Stimulated activated CD8-positive, alpha-beta memory T cell treated with anti-CD3 and anti-CD28 coated beads, Interleukin-12 subunit alpha, Interleukin-12 subunit beta, amount 100 ng/mL, for 1 hour (primary cell): ENCODE results near the gene EIF1.
"Not testable (repeated sequence)": the region's sequence is repeated elsewhere in the genome, so short reads cannot be mapped to it uniquely, and the experiment has no call there.

Experiments
- DNase-seq: peaks from one replicate; pipeline ENCODE4 v3.0.0-alpha.2; 2020; ENCODE audit warnings: low read depth

Gene EIF1

DNA sequence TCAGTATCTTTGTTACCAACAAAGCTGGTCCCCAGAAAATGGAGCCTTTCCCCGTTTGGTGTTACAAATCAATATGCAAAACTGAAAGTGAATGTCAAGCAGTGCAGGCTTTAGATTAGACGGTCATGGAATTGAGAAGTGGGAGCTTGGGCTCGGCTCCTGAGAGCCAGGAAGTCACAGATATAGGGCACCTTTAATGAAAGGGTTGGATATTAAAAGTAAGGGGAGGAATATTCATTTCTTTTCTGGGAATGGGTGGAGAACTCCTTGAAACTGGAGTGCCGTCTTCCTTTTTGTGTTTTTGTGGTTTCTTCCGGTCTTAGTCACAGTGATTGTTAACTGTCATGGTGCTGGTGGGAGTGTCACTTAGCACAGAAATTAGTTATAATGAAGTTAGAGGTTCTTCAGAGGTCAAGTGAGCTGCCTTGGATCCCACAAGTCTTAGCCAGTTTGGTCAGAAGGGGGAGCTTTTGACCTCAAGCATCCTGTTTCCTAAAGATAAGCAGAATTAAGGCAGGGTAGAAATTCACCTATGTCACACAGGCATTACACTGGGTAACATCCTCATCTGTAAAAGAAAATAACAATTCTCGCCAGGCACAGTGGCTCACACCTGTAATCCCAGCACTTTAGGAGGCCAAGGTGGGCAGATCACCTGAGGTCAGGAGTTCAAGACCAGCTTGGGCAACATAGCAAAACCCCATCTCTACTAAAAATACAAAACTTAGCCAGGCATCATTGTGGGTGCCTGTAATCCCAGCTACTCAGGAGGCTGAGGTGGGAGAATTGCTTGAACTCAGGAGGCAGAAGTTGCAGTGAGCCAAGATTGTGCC is 9.6 kb upstream of the EIF1 start:
- DNase-seq = no peak

DNA sequence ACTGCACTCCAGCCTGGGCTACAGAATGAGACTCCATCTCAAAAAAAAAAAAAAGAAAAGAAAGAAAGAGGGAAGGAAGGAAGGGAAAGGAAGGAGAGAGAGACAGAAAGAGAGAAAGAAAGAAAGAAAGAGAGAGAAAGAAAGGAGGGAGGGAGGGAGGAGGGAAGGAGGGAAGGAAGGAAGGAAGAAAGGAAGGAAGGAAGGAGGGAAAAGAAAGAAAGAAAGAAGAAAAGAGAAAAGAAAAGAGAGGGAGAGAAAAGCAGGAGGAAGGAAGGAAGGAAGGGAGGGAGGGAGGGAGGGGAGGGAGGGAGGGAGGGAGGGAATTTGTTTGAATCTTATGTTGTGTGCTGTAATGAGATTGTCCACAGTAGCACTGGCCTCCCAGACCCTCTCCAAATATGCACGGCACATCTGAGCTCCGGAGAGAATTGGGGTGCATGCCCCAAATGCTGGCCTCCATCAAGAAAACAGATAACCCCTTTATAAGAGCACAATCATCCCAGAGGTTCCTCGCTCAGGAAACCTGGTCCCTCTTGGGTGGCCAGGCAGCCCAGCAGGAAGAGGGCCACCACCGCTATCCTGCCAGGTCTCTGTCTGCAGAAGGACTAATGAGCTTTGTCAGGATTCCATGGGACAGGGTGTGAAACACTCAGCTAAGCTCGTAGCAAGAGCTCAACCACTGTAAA is 8.8 kb upstream of the EIF1 start:
- DNase-seq = no peak

DNA sequence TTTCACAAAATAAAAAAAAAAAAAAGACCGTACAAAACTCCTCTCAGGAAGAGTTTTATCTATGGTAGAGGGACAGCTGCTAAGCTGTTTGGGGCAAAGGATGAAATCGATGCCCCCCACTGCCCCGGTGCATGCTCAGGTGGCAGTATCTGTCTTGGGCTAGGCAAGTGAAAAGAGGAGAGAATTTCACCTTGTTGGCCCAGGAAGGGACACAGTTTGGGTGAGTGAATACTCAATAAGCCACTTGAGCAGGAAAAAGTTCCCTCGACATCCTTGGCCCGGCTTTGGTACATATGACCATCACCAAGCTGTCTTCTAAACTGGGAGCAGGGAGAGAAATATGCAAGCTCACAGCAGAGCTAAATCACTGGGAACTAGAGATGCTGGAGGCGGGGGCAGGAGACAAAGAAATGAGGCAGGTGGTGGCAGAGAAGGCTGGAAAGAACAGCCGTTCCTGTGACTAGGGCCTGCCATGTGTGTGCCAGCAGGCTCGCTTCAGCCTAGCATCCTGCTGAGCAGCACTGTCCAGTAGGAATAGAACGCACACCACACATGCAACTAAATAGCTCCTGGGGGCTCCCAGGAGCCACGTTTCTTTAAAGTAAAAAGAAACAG is 8.2 kb upstream of the EIF1 start:
- DNase-seq = no peak

DNA sequence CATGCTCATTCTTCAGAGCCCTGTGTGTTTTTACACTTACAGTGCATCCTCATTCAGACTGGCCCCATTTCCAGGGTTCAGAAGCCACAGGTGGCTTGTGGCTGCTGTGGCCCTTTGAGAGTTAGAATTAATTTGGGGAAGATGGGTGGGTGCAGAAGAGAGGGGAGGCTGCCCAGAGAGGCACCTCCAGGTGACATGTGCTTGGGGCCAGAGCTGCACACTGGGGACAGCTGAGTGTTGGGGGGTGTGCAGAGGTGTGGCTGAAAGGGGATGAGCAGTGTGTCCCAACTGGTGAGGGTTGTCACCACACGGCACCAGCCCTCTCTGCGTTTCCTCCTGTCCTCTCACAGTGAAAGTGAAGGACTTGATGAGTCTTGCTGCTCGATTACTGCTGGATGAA is 6.9 kb upstream of the EIF1 start:
- no peak for DNase-seq

DNA sequence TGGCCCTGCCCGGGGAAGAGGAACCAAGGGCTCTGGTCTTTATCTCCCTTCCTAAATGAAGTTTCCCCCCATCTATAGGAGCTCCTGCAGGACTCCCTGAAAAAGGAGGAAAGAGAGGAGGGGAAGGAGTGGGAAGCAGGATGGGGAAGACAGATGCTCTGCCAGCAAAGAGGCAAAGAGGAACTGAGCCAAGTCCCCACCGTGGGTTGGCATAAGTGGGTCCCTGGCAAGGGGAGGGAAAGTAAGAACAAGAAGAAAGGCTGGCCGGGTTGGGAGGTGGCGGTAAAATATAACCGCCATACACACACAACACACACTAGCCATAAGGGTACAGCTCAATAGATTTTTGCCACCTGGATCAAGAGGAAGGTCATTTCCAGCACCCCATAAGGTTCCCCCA is 6.1 kb upstream of the EIF1 start:
- DNase-seq = no peak

DNA sequence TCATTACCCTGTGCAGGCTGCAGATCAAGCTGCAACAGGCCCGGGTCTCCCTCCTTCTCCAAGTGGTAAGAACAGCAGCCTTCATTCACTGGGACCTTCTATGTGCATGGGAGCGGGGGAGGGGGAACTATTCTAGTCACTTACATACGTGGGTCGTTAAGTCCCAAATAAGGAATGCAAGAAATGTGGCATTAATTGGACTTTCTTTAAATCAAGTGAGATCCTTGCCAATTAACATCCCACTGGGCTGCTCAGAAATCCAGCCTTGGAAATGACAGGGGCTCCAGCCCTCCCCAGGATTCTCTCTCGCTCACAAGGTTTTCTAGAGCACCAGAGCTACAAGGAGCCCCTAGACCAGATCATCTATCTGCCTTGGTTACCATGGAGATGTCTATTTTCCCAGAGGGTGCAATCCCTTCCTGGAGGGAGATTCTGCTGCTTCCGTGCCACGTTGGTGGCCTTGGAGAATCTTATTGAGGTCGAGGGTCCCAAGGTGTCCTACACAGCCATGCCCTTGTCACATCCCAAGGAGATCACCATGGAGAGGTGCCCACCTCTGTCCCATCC is 5.2 kb upstream of the EIF1 start:
- no peak for DNase-seq

DNA sequence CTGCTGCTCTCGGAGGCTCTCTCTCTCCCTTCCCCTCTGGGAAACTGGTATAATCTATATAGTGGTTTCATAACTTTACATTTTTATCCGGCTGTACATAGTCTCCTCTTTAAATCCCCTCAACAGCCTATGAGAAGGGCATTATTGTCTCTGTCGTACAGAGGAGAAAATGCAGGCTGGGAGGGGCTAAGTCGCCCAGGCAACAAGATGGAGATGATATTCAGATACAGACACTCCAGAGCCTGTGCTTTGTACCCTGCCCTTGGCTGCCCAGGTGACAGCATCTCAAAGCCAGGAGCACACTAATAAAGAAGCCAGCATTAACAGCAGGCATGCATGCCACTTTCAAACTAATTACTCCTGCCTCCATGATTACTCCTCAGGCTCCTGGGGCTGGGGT is 4.7 kb upstream of the EIF1 start:
- DNase-seq = no peak

DNA sequence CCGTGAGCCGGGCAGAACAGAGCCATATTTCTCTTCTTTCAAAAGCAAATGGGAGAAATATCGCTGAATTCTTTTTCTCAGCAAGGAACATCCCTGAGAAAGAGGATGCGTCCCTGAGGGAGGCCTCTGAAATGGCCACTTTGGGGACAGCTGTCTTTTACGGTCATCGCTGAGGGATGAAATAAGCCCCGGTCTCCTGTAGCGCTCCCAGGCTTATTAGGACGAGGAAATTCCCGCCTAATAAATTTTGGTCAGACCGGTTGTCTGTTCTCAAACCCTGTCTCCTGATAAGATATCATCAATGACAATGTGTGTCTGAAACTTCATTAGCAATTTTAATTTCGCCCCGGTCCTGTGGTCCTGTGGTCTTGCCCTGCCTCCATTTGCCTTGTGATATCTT is 2.9 kb upstream of the EIF1 start:
- not testable (repeated sequence) for DNase-seq

DNA sequence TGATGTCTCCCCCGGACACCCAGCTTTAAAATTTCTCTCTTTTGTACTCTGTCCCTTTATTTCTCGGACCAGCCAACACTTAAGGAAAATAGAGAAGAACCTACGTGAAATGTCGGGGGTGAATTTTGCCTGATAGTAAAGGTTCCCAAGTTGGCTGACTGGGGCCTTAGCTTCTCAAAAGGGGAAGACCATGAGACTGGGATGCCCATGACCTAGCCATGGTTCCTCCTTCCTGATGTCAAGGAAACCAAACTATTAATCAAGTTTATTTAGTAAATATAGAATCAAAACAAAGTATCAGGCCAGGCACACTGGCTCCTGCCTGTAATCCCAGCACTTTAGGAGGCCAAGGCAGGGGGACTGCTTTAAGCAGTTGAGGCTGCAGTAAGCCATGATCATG is 2.4 kb upstream of the EIF1 start:
- DNase-seq = no peak

DNA sequence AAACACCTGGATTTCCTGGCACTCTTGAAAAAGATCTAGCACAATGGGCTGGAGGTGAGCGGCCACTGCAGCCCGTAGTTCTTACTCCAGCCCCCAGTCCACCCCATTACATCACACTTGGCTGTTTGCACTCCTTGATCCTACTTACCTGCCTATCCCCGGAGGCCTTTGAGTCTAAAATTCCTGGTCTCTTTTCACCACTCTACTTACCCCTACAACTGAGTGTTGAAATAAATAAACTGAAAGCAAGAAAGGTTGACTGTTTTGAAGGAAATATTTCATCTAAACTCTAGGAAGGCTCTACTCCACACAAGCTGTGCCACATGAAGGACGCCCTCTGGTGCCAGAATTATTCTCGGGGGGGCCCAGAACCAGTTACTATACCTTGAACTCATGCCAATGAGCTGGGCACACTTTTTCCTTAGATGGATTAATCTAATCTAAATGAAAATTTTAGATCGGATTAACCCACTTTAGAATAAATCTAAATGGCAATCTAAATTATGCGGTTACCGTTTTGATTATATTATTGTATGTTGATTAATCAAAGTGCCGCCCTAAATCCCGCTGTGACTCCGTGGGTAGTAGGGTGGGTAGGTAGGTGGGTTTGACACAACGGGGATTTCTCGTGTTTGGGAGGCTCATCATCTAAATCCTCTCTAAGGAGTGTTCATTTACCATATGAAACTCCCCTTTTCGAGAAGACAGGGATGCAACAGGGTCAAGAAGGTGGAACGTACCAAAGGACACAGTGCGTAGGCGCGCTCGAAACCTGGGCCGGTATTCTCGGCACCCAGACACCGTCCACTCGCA is 651 bp upstream of the EIF1 start:
- peak; percentile 45 for DNase-seq

DNA sequence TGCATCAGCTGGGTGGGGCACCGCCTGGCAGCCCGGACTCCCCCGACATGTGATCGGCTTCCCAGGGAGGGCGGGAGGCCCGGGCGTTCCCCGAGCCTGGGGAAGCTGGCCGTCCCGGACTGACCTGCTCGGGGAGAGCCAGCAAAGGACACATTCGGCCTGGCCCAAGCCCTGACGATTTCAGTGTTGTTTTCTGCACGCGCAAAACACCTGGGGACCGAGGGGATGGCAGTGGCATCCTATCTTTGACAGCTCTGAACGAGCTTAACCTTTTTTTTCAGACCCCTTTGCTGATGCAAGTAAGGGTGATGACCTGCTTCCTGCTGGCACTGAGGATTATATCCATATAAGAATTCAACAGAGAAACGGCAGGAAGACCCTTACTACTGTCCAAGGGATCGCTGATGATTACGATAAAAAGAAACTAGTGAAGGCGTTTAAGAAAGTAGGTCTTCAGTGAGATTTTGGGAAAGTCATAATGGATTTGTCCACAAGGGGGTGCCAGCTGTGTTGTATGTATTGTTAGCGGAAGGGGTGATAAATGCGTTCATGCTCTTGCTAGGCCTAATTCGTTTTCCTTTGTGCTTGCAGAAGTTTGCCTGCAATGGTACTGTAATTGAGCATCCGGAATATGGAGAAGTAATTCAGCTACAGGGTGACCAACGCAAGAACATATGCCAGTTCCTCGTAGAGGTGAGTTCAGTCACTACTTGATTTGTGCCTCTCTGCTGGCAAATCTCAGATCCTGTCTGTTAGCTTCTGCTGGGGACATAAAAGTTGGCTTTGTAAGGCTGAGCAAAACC is 1.0 kb downstream of the EIF1 start:
- no peak for DNase-seq

DNA sequence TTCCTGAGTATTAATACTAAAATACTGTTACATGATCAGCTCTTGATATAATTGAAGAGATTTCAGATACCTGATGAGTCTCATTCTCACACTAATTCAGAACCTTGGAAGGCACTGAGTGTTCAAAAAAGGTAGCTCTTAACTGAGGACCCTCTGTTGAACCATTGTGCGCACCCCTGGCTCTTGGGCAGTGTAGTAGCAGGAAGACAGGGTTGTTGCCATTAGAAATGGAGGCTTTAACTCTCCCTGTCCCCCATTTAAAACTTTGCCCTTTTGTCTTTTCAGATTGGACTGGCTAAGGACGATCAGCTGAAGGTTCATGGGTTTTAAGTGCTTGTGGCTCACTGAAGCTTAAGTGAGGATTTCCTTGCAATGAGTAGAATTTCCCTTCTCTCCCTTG is 1.8 kb downstream of the EIF1 start:
- DNase-seq = no peak

DNA sequence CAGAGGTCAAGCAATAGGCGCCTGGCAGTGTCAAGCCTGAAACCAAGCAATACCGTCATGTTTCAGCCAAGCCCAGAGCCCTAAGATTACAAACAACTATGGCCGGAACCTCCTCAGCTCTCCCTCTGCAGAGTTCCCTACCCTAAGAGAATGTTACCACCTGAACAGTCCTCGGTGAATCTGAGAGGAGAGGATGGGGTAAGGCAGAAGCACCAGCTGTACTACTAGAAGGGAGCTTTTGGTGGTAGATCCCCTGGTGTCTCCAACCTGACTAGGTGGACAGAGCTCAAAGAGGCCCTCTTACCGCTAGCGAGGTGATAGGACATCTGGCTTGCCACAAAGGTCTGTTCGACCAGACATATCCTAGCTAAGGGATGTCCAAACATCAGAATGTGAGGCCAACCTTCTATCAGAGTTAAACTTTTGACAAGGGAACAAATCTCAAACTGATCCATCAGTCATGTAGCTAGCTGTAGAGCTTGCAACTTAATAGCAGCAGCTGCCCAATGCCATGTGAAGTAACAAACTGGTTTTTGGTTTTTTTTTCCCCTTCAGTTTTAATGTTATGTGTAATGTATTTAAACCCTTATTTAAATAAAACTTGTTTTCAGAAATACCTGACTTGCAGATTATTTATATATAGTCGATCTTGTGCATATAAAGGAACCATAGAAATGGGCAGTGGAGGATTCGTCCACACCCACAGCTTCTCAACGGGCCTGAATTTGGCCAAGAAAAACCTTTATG is 2.5 kb downstream of the EIF1 start:
- DNase-seq = no peak

DNA sequence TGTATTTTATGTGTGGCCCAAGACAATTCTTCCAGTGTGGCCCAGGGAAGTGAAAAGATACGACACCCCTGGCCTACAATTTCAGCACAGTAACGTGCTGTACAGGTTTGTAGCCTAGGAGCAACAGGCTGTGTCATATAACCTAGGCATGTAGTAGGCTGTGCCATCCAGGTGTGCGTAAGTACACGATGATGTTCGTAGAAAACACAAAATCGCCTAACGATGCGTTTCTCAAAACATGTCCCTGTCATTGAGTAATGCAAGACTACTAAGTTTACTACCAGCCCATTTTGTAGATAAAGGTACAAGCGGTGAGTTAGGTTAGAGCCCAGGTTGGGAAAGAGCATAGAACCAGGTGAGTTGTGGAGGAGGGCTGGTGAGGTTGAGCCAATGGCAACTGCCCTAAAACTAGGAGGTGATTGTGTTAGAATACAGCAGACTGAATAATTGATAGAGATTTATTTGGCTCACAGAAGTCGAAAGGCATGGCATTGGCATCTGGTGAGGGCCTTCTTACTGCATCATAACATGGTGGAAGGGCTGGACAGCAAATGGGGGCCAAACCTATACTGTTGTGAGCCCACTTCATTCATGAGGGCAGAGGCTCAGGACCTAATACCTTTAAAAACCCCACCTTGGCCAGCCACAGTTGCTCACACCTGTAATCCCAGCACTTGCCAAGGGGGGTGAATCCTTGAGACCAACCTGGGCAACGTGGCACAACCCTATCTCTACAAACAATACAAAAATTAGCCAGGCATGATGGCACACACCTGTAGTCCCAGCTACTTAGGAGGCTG is 4.2 kb downstream of the EIF1 start:
- DNase-seq = no peak

DNA sequence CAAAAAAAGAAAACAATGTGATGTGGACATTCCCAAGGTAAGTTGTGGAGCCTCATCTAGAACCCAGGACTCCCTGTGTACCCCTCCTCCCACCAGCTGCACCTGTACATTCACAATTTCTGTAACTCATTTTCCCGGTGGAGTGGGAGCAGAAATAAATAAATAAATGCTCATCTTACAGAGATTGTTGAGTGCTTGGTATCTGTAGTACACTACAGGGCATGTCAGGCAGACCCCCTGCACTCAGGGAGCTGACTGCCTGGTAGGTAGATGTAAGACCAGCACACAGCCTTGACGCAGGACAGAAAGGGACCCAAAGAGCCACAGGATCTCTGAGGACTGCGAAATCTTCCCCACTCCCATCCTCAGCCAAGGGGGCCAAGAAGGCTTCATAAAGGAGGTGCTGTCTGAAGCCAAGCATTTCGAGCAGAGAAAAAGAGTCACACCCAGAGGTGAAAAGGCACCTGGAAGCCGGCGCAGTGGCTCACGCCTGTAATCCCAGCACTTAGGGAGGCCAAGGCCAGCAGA is 6.5 kb downstream of the EIF1 start:
- DNase-seq = no peak

DNA sequence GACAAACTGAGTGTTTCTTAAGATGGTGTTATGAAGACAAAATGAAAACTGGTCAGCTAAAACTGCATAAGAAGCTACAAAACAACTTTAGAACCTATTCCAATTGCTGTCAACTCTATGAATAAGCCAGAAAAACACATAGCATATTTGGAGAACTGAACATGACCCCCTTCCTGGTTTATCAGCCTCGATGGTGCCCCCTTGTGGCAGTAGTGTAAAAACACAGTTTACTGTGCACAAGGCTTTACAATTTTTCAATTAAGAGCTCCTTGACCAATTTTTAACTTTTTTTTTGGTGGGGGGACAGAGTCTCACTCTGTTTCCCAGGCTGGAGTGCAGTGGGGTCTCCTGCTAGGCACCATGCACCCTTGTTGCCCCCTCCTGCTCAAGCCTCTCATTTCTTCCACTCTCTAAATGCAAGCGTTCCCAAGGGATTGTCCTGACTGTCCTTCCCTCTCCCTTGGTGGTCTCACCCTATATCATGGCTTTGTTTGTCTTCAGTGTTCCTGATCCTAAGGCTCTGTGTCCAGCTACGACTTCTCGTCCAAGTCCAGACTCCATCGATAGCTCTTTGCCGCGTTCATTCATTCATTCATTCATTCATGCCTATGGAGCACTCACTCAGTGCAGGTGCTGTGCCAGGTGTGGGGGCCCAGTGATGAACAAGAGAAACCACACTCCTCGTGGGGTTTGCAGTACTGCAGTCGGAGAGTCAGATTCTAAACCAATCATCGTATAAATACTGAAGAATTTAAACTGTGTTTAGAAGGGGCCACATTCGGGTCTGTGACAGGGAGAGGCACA is 7.5 kb downstream of the EIF1 start:
- DNase-seq = peak; percentile 74

DNA sequence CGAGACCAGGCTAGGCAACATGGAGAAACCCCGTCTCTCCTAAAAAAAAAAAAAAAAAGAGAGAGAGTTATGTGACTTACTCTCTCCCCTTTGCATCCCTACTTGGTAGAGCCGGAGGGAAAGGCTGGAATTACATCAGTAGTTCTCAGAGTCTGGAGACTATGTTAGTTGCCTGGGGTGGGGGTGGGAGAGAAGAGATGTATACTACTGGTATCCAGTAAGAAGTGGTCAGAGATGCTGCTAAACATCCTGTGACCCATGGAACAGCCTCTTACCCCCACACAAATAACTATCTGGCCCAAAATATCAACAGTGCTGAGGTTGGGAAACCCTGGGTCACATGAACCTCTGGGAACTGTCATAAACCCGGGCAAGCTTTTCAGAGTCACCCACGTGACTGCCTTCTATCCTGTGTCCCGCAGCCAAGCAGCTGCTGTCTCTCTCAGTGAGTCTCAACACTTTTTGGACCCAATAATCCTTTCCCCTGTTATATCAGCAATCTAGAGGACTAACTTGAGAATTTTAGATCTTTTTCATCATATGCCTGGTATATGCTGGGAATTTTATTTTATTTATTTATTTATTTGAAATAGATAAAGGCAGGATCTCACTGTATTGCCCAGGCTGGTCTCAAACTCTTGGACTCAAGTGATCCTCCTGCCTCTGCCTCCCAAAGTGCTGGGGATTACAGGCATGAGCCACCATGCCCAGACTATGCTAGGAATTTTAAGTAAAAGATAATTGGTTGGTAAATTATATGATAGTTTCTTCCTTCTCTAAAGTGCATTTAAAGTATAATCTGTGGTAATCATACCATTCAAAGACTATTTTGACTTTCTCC is 8.7 kb downstream of the EIF1 start:
- no peak for DNase-seq

DNA sequence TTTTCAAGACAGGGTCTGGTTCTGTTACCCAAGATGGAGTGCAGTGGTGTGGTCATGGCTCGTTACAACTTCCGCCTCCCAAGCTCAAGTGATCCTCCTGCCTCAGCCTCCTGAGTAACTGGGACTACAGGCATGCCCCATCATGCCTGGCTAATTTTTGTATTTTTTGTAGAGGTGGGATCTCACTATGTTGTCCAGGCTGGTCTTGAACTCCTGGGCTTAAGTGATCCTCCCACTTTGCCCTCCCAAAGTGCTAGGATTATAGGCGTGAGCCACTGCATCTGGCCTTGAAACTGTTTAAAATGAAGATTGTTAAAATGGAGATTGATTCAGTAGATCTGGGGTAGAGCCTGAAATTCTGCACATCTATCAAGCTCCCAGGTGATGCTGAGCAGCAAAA is 12.2 kb downstream of the EIF1 start:
- not testable (repeated sequence) for DNase-seq
